Pancreas (tissue), 10 donors: ENCODE data around the gene STX2. TPM values are rescaled to one million over a fixed set of nuclear protein-coding genes. Genes with fewer than 3 reads are reported as not detected.

Experiments used
- ATAC-seq, 4 donors: fragments of 200-7000 bp; cut with Tn5 transposase; one replicate each; pipeline versions ENCODE4 v1.8.0 to v1.9.1; 2020; ENCODE audit warnings: mild to moderate bottlenecking in 4 of 4, moderate library complexity in 4 of 4
- DNase-seq, 6 donors: peaks; one replicate each; pipeline ENCODE4 v3.0.0-alpha.2; 2020
- FAIRE-seq: peaks from 2 replicates; lab custom pipeline; 2012; peaks lifted over from hg19 to GRCh38; lab: Jason Lieb, UNC
- H3K27ac ChIP-seq, 4 donors: fragments of 200-600 bp; sonication (generic); 1 replicate in 3 of 4; 2 replicates in 1 of 4; pipeline versions ENCODE4 v1.5.0 to v1.8.0; 2020
- H3K27me3 ChIP-seq, 4 donors: fragments of 200-600 bp; one replicate each; pipeline ENCODE4 v1.8.0; 2021
- H3K36me3 ChIP-seq, 3 donors: fragments of 200-600 bp; sonication (generic) in 1 of 3; one replicate each; pipeline versions ENCODE4 v1.5.0 to v1.8.0; 2020 to 2021
- H3K4me1 ChIP-seq, 3 donors: fragments of 200-600 bp; one replicate each; pipeline ENCODE4 v1.8.0; 2021
- H3K4me3 ChIP-seq, 4 donors: fragments of 200-600 bp; sonication (generic) in 2 of 4; one replicate each; pipeline versions ENCODE4 v1.5.0 to v1.8.0; 2020 to 2021
- H3K9me3 ChIP-seq, 4 donors: fragments of 200-600 bp; one replicate each; pipeline ENCODE4 v1.8.0; 2021
- WGBS, 2 donors: extraction: QIAGEN DNeasy Blood & Tissue Kit; methylation state at CpG; one replicate each; pipeline ENCODE4 v1.1.7; 2013; 5-methylcytosine and 5-hydroxymethylcytosine counted together
- intact Hi-C, 3 donors: fragments of 100-400 bp; cut with DNase I; formaldehyde crosslinking; loops; one replicate each; pipeline versions ENCODE4 v1.11.1 to v1.14.2; 2022
- polyA plus RNA-seq, 2 donors: library from polyadenylated mRNA; stranded (reverse); fragments of 200-250 nt; gene quantifications; one replicate each; pipeline ENCODE4 v1.2.3, GENCODE V29; 2013
- total RNA-seq, 6 donors: library from RNA; stranded (reverse); fragmentation: NEBNext Ultra II Directional in 4 of 6; extraction: Animal tissue kit (Norgen Biotek cat#: 25700) in 4 of 6; gene quantifications; one replicate each; pipeline versions ENCODE4 v1.2.1 to v1.2.4, GENCODE V29; 2021 to 2023
- TF ChIP-seq, protein P1 (sequence below), 4 donors: fragments of 200-600 bp; sonication (generic) in 3 of 4; IDR thresholded peaks; one replicate each; pipeline versions ENCODE4 v1.5.0 to v1.8.0; 2021; ENCODE audit warnings: antibody characterized with exemption in 4 of 4
- donor health status: healthy with polysubstance abuse.
- donor health status: DM: no; HTN: no; CAD: no; lungs with moderate emphysema.
- donor health status: DM: no; HTN: no; CAD: no.
- donor health status: control.
- donor health status: control.
- donor health status: Bipolar disorder and iron deficiency.
- donor health status: DM: yes; HTN: yes; CAD: no.
- donor health status: DM: no; HTN: no; CAD: no.
- donor health status: DM: no; HTN: no; CAD: no.
- donor health status: DM: yes; HTN: yes; CAD: no.

STX2 gene
- total and polyA plus RNA-seq, 8 donors, result 4.8 to 16.8 (median 6.9) TPM

DNA sequence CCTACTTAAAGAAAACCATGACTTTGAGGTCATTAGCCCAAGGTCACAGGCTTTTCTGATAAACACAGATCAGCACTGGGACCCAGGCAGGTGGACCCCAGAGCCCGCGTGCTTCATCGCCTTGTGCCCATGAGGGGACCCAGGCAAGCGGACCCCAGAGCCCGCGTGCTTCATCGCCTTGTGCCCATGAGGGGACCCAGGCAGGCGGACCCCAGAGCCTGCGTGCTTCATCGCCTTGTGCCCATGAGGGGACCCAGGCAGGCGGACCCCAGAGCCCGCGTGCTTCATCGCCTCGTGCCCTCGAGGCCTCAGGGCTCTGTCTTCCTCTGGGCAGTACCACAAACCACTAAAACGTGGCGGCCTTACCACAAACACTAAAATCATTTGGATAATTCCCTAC, 31.7 kb downstream of the STX2 start:
- Histone ChIP-seq H3K36me3 (peaks cover 0 to 20% (median 0%) of the 10 kb centered on the region in 3 donors), H3K27ac (no peak overlapping the region), H3K4me3 (no peak overlapping the region), H3K9me3 (no peaks in the 10 kb centered on the region), H3K4me1 (no peaks in the 10 kb centered on the region), H3K27me3 (no peaks in the 10 kb centered on the region)
- no peak for DNase-seq
- 96 to 98% methylated on average over 18 of the region's 18 CpGs for WGBS, 2 donors
- ATAC-seq, result no peak
- TF ChIP-seq, protein P1, sequence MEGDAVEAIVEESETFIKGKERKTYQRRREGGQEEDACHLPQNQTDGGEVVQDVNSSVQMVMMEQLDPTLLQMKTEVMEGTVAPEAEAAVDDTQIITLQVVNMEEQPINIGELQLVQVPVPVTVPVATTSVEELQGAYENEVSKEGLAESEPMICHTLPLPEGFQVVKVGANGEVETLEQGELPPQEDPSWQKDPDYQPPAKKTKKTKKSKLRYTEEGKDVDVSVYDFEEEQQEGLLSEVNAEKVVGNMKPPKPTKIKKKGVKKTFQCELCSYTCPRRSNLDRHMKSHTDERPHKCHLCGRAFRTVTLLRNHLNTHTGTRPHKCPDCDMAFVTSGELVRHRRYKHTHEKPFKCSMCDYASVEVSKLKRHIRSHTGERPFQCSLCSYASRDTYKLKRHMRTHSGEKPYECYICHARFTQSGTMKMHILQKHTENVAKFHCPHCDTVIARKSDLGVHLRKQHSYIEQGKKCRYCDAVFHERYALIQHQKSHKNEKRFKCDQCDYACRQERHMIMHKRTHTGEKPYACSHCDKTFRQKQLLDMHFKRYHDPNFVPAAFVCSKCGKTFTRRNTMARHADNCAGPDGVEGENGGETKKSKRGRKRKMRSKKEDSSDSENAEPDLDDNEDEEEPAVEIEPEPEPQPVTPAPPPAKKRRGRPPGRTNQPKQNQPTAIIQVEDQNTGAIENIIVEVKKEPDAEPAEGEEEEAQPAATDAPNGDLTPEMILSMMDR (IDR thresholded peaks at IDR 0.05), result no peak
- no peak for FAIRE-seq
- intact Hi-C loops, result no loop called here

DNA sequence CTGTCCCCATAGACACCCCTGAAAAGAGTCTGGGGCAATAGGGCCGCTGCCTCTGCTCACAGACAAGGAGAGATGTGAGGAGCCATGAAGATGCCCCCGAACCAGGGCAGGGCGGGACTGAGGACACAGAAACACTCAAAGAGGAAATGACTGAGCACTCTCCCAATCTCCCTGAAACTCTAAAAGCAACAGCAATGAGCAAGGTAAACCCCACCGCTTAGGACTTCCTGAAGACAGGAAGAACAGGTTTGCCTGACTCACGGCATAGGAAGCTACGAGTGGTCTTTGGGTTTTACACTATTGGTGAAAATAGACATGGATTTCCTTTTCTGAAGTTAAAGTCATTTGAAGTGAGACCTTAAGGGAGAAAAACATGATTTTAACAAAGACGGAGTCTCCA, 32.5 kb downstream of the STX2 start:
- no peaks in the 10 kb centered on the region for H3K4me1 ChIP-seq
- FAIRE-seq (no peak), DNase-seq (no peak), ATAC-seq (no peak)
- TF ChIP-seq, protein P1 (IDR thresholded peaks at IDR 0.05), result no peak
- intact Hi-C loops, result no loop called here
- 97% methylated on average over 7 of the region's 7 CpGs for WGBS, 2 donors
- no peaks in the 10 kb centered on the region for H3K9me3 ChIP-seq
- H3K27me3 ChIP-seq, result no peaks in the 10 kb centered on the region
- H3K27ac ChIP-seq, result no peak overlapping the region
- H3K36me3 ChIP-seq, result peaks cover 0 to 20% (median 0%) of the 10 kb centered on the region in 3 donors
- no peak overlapping the region for H3K4me3 ChIP-seq

DNA sequence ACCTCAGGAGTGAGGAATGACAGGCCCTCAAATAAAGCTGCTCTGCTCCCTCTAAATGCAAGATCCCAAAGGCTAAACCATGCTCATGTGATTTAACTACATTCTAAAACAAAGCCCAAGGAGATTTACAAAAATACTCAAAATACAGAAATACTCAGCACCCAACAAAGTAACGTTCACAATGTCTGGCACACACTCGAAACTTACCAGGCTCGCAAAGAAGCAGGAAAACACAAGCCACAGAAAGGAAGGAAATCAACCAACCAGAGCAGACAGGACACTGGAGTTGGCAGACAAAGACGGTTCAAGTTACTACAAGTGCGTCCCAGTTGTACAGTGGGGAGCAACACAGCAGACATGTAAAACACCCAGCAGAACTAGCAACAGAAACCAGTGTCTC, 33.4 kb downstream of the STX2 start:
- no peak for ATAC-seq
- Histone ChIP-seq H3K9me3 (no peaks in the 10 kb centered on the region), H3K27ac (no peak overlapping the region), H3K36me3 (peaks cover 0 to 26% (median 0%) of the 10 kb centered on the region in 3 donors), H3K27me3 (no peaks in the 10 kb centered on the region), H3K4me1 (no peaks in the 10 kb centered on the region), H3K4me3 (no peak overlapping the region)
- WGBS, 2 donors, result 91 to 95% methylated on average over 5 of the region's 5 CpGs
- FAIRE-seq, result no peak
- TF ChIP-seq, protein P1 (IDR thresholded peaks at IDR 0.05), result no peak
- no peak for DNase-seq
- intact Hi-C loops, result no loop called here

DNA sequence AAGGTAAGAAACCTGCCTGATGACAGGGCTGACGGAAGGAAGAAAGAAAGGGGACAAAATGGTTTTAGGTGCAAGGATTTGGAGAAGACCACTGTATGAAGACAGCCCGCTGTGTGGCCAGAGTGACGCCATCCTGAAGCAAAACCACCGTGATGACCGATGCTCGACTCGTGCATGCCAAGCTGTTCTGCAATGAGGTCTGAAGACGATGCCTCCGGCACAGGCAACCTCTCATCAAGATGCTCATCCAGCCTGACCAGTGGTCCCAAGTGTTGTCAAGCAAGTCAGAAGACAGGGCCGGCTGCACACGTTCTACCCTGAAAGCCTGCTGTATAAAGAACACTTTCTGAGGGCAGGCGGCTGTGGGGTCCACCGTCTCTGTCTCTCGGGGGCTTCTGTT, 34.8 kb downstream of the STX2 start:
- no peak for FAIRE-seq
- Histone ChIP-seq H3K36me3 (peaks cover 0 to 38% (median 0%) of the 10 kb centered on the region in 3 donors), H3K4me3 (no peak overlapping the region), H3K9me3 (no peaks in the 10 kb centered on the region), H3K27ac (no peak overlapping the region), H3K27me3 (no peaks in the 10 kb centered on the region), H3K4me1 (no peaks in the 10 kb centered on the region)
- no peak for ATAC-seq
- intact Hi-C loops, result no loop called here
- TF ChIP-seq, protein P1 (IDR thresholded peaks at IDR 0.05), result no peak
- WGBS, 2 donors, result 89% methylated on average over 14 of the region's 14 CpGs
- DNase-seq, result no peak

DNA sequence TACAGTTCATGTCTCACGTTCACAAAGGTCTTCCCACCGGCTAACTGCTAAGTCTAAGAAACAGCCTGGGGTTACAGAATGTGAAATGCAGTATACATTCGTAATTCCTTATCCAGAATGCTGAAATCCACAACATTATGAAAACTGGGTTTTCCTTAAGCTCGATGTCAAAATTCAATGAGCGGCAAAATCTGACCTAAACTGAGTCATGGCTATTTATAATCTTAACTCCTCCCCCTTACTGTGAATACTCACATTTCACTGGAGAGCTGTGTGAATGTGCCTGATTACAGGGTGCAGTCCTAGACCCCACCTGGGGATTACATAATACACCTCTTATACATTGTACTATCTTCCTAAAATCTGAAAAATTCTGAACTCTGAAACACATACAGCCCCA, 35.3 kb downstream of the STX2 start:
- Histone ChIP-seq H3K9me3 (no peaks in the 10 kb centered on the region), H3K4me1 (no peaks in the 10 kb centered on the region), H3K36me3 (peaks cover 0 to 43% (median 0%) of the 10 kb centered on the region in 3 donors), H3K4me3 (no peak overlapping the region), H3K27me3 (no peaks in the 10 kb centered on the region), H3K27ac (no peak overlapping the region)
- 92 to 93% methylated on average over 5 of the region's 5 CpGs for WGBS, 2 donors
- ATAC-seq (no peak), FAIRE-seq (no peak), DNase-seq (no peak)
- TF ChIP-seq, protein P1 (IDR thresholded peaks at IDR 0.05), result no peak
- intact Hi-C loops, result no loop called here
